ENCODE measurements around the gene C10orf88. TPM values are rescaled to one million over a fixed set of nuclear protein-coding genes. Genes with fewer than 3 reads are reported as not detected.

Gene C10orf88
- total and polyA plus RNA-seq, 2 of the 13 experiments (the other 11 are each of a cell fraction or from before 2014, with no cell fraction given): 4.6 to 11.8 TPM

DNA sequence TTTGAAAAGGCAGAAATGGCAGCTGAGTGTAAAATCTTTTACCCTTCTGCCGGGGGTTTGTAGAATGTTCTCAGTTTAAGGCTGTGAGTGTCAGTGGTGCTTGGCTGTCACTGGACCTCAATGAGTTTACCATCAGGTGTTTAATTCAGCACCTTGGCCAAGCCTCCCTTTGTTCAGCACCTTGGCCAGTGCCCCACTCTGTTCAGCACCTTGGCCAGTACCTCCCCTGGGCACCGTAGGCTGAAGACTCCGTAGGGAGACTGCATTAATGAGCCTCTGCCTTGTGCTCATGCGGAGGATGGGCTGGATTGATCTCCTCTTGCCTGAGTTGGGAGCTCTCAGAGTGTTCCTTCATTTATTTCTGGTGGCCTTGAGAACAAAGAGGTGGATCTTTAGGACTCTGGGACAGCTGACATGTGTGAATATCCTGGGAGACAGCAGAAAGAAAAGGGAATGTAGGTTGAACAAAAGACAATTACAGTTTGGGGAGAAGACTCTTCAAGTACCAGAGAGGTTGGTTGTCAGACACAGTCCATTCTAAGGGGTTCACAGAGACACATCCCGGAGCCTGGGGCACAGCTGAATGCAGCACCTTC is 42.0 kb downstream of the C10orf88 start (continued):
- TF ChIP-seq KDM5A (IDR thresholded peaks at IDR 0.05; ENCODE audit: borderline replicate concordance, low read length) (no peak), ZNF670 (CRISPR knock-in tag; IDR thresholded peaks at IDR 0.05; ENCODE audit: borderline replicate concordance) (peak; percentile 95; the same call in 1 of the 2 replicates), RELA (CRISPR knock-in tag; IDR thresholded peaks at IDR 0.05) (peak; percentile 99), ZNF275 (CRISPR knock-in tag; IDR thresholded peaks at IDR 0.05; ENCODE audit: borderline replicate concordance) (peak; percentile 100), ARID4A (CRISPR knock-in tag; IDR thresholded peaks at IDR 0.05; ENCODE audit: borderline replicate concordance) (peak; percentile 94), SRF (IDR thresholded peaks at IDR 0.05; ENCODE audit: low read depth, low read length) (no peak), YY1 (IDR thresholded peaks at IDR 0.05; ENCODE audit: insufficient read depth, insufficient replicate concordance, low read depth, low read length) (no peak), ZNF512B (CRISPR knock-in tag; IDR thresholded peaks at IDR 0.05; ENCODE audit: borderline replicate concordance) (peak; percentile 93; the same call in 1 of the 2 replicates), ISL2 (CRISPR knock-in tag; IDR thresholded peaks at IDR 0.05) (peak; percentile 97), HNRNPH1 (optimal IDR thresholded peaks at IDR 0.05; ENCODE audit: low read depth, low read length) (no peak), ZNF740 (CRISPR knock-in tag; IDR thresholded peaks at IDR 0.05) (peak; percentile 96), BCL6 (CRISPR knock-in tag; IDR thresholded peaks at IDR 0.05) (peak; percentile 95), ZNF207 (IDR thresholded peaks at IDR 0.05; ENCODE audit: borderline replicate concordance) (no peak), GATA4 (IDR thresholded peaks at IDR 0.05; ENCODE audit: borderline replicate concordance, low read depth) (no peak), NR3C1 (CRISPR knock-in tag; IDR thresholded peaks at IDR 0.05) (peak; percentile 98)
- TF ChIP-seq, protein P1, sequence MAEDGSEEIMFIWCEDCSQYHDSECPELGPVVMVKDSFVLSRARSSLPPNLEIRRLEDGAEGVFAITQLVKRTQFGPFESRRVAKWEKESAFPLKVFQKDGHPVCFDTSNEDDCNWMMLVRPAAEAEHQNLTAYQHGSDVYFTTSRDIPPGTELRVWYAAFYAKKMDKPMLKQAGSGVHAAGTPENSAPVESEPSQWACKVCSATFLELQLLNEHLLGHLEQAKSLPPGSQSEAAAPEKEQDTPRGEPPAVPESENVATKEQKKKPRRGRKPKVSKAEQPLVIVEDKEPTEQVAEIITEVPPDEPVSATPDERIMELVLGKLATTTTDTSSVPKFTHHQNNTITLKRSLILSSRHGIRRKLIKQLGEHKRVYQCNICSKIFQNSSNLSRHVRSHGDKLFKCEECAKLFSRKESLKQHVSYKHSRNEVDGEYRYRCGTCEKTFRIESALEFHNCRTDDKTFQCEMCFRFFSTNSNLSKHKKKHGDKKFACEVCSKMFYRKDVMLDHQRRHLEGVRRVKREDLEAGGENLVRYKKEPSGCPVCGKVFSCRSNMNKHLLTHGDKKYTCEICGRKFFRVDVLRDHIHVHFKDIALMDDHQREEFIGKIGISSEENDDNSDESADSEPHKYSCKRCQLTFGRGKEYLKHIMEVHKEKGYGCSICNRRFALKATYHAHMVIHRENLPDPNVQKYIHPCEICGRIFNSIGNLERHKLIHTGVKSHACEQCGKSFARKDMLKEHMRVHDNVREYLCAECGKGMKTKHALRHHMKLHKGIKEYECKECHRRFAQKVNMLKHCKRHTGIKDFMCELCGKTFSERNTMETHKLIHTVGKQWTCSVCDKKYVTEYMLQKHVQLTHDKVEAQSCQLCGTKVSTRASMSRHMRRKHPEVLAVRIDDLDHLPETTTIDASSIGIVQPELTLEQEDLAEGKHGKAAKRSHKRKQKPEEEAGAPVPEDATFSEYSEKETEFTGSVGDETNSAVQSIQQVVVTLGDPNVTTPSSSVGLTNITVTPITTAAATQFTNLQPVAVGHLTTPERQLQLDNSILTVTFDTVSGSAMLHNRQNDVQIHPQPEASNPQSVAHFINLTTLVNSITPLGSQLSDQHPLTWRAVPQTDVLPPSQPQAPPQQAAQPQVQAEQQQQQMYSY (CRISPR knock-in tag; IDR thresholded peaks at IDR 0.05): peak; percentile 92

All from HepG2 (cell line).